Testis (tissue), 3 donors: ENCODE results near the gene TTYH2. TPM values are rescaled to one million over a fixed set of nuclear protein-coding genes. Genes with fewer than 3 reads are reported as not detected.

ENCODE experiments used
- DNase-seq: peaks from one replicate; pipeline ENCODE4 v3.0.0-alpha.2; 2019
- H3K27ac ChIP-seq, 2 donors: fragments of 200-600 bp; sonication (generic); one replicate each; pipeline ENCODE4 v1.5.1; 2019
- H3K27me3 ChIP-seq: fragments of 200-600 bp; sonication (generic); one replicate; pipeline ENCODE4 v1.5.1; 2019
- H3K36me3 ChIP-seq: fragments of 200-600 bp; sonication (generic); one replicate; pipeline ENCODE4 v1.5.1; 2017; ENCODE audit warnings: low read depth; ENCODE audit errors: missing control alignments
- H3K4me1 ChIP-seq: fragments of 200-600 bp; sonication (generic); one replicate; pipeline ENCODE4 v1.5.1; 2019
- H3K4me3 ChIP-seq, 2 donors: fragments of 200-600 bp; sonication (generic); one replicate each; pipeline ENCODE4 v1.5.1; 2017 to 2019
- H3K9me3 ChIP-seq: fragments of 200-600 bp; sonication (generic); one replicate; pipeline ENCODE4 v1.5.1; 2017
- CTCF ChIP-seq, 3 experiments: fragments of 450-650 bp in 2 of 3; fragments of 200-600 bp in 1 of 3; sonication (generic) in 1 of 3; IDR thresholded peaks; one replicate each; pipeline ENCODE4 v1.5.1; 2016 to 2019; ENCODE audit warnings: antibody characterized with exemption in 3 of 3, mild to moderate bottlenecking in 2 of 3, moderate library complexity in 1 of 3
- POLR2A ChIP-seq: fragments of 450-650 bp; IDR thresholded peaks from one replicate; pipeline ENCODE4 v1.6.1; 2017; ENCODE audit warnings: antibody characterized with exemption, mild to moderate bottlenecking, moderate library complexity
- WGBS, 2 donors: methylation state at CpG; one replicate each; pipeline ENCODE4 v1.1.5; 2018; 5-methylcytosine and 5-hydroxymethylcytosine counted together
- intact Hi-C: fragments of 100-400 bp; cut with DNase I; formaldehyde crosslinking; loops from one replicate; pipeline ENCODE4 v1.15.1; 2023; ENCODE audit warnings: low total_unique reads
- polyA plus RNA-seq: library from polyadenylated mRNA; stranded (reverse); fragments of 350-450 nt; fragmentation: Illumina TruSeq; extraction: RNeasy Lipid Tissue Mini Kit (QIAGEN cat#74804); gene quantifications from one replicate; pipeline ENCODE4 v1.2.3, GENCODE V29; 2014; ENCODE audit warnings: low read depth, low replicate concordance; ENCODE audit not compliant: insufficient read depth
- total RNA-seq, 2 donors: library from RNA; depleted of rRNA; stranded (reverse); fragments of >200 nt; gene quantifications; one replicate each; pipeline ENCODE4 v1.2.3, GENCODE V29; 2016

TTYH2 gene
- total and polyA plus RNA-seq, 3 donors from 2014 or later: 52.7 to 73.5 (median 69.7) TPM

GRCh38 chr17:74228306-74228978 lies 15.1 kb downstream of the TTYH2 start:
- no peaks in the 10 kb centered on the region for H3K9me3 ChIP-seq
- WGBS, 2 donors: 82 to 95% methylated on average over 5 of the region's 5 CpGs
- no peak overlapping the region for H3K4me3 ChIP-seq
- H3K4me1 ChIP-seq: peaks cover 15% of the 10 kb centered on the region
- intact Hi-C loops: no loop called here
- H3K27me3 ChIP-seq: no peaks in the 10 kb centered on the region
- no peak overlapping the region for H3K27ac ChIP-seq
- DNase-seq: no peak
- no peak for TF ChIP-seq POLR2A
- TF ChIP-seq CTCF (IDR thresholded peaks at IDR 0.05): no peak
- H3K36me3 ChIP-seq: no peaks in the 10 kb centered on the region

- TF ChIP-seq POLR2A (no peak), CTCF (IDR thresholded peaks at IDR 0.05) (no peak)
Measured at GRCh38 chr17:74230896-74231295, 17.5 kb downstream of the TTYH2 start.

GRCh38 chr17:74231928-74232907 lies 18.8 kb downstream of the TTYH2 start:
- Histone ChIP-seq H3K9me3 (no peaks in the 10 kb centered on the region), H3K4me3 (no peak overlapping the region)
- DNase-seq: no peak

More at GRCh38 chr17:74230896-74231295, 17.5 kb downstream of the TTYH2 start:
- Histone ChIP-seq H3K36me3 (no peaks in the 10 kb centered on the region), H3K27ac (no peak overlapping the region), H3K27me3 (no peaks in the 10 kb centered on the region), H3K4me3 (no peak overlapping the region), H3K4me1 (peaks cover 36% of the 10 kb centered on the region), H3K9me3 (no peaks in the 10 kb centered on the region)
- intact Hi-C loops: no loop called here
- 88 to 91% methylated on average over 11 to 16 of the region's 16 CpGs for WGBS, 2 donors
- no peak for DNase-seq

GRCh38 chr17:74233937-74234336 lies 20.6 kb downstream of the TTYH2 start:
- WGBS, 2 donors: 89 to 96% methylated on average over 7 to 8 of the region's 8 CpGs
- Histone ChIP-seq H3K4me1 (peaks cover 48% of the 10 kb centered on the region), H3K27ac (peak overlapping the region; percentile 69 to 85), H3K27me3 (no peaks in the 10 kb centered on the region), H3K9me3 (no peaks in the 10 kb centered on the region), H3K36me3 (no peaks in the 10 kb centered on the region), H3K4me3 (no peak overlapping the region)
- TF ChIP-seq POLR2A: no peak
- intact Hi-C loops: no loop called here
- DNase-seq: no peak

More at GRCh38 chr17:74231928-74232907, 18.8 kb downstream of the TTYH2 start:
- intact Hi-C loops: no loop called here
- Histone ChIP-seq H3K36me3 (no peaks in the 10 kb centered on the region), H3K27ac (peak overlapping the region in 1 of 2 donors; percentile 85), H3K27me3 (no peaks in the 10 kb centered on the region), H3K4me1 (peaks cover 48% of the 10 kb centered on the region)
- WGBS, 2 donors: 63 to 72% methylated on average over 15 to 17 of the region's 17 CpGs
- TF ChIP-seq POLR2A: no peak
- no peak for TF ChIP-seq CTCF (IDR thresholded peaks at IDR 0.05)

GRCh38 chr17:74234486-74234885 lies 21.1 kb downstream of the TTYH2 start:
- Histone ChIP-seq H3K27ac (peak overlapping the region; percentile 69 to 85), H3K4me3 (no peak overlapping the region), H3K36me3 (no peaks in the 10 kb centered on the region), H3K27me3 (no peaks in the 10 kb centered on the region), H3K9me3 (no peaks in the 10 kb centered on the region), H3K4me1 (peaks cover 48% of the 10 kb centered on the region)
- WGBS, 2 donors: 75 to 85% methylated on average over 1 of the region's 1 CpG
- intact Hi-C loops: no loop called here
- no peak for DNase-seq
- TF ChIP-seq CTCF (IDR thresholded peaks at IDR 0.05): no peak
- TF ChIP-seq POLR2A: no peak
